Omental fat pad (tissue), 4 donors: ENCODE data around the gene DLG1. TPM values are rescaled to one million over a fixed set of nuclear protein-coding genes. Genes with fewer than 3 reads are reported as not detected.
"Not testable (repeated sequence)": the region's sequence is repeated elsewhere in the genome, so short reads cannot be mapped to it uniquely, and the experiment has no call there.

Source experiments
- ATAC-seq: fragments of 150-250 bp; one replicate; pipeline ENCODE4 v1.9.1; 2016; ENCODE audit warnings: mild to moderate bottlenecking, moderate library complexity; ENCODE audit not compliant: low FRiP score
- DNase-seq: peaks from one replicate; pipeline ENCODE4 v3.0.0-alpha.2; 2019; ENCODE audit warnings: low spot score
- CTCF ChIP-seq, 3 donors: fragments of 450-650 bp; IDR thresholded peaks; one replicate each; pipeline ENCODE4 v1.5.1; 2016 to 2017; ENCODE audit warnings: antibody characterized with exemption in 3 of 3, mild to moderate bottlenecking in 3 of 3, moderate library complexity in 2 of 3
- total RNA-seq, 4 donors: library from RNA; depleted of rRNA; stranded (reverse); fragments of >200 nt; gene quantifications; one replicate each; pipeline ENCODE4 v1.1.0, GENCODE V29; 2016

DLG1 gene
- total RNA-seq, 4 donors from 2014 or later, result 47.1 to 65.4 (median 60.2) TPM

- ATAC-seq (no peak), DNase-seq (no peak)
- no peak for TF ChIP-seq CTCF (IDR thresholded peaks at IDR 0.05)
These were observed 215.5 kb downstream of the DLG1 start for GRCh38 chr3:197082871-197083270.

GRCh38 chr3:197080344-197080743, 218.1 kb downstream of the DLG1 start:
- no peak for TF ChIP-seq CTCF (IDR thresholded peaks at IDR 0.05)
- no peak for ATAC-seq

GRCh38 chr3:197076415-197076814, 222.0 kb downstream of the DLG1 start:
- no peak for ATAC-seq
- TF ChIP-seq CTCF (IDR thresholded peaks at IDR 0.05), result no peak
- DNase-seq, result no peak

More at GRCh38 chr3:197080344-197080743, 218.1 kb downstream of the DLG1 start:
- no peak for DNase-seq

GRCh38 chr3:197068077-197068476, 230.3 kb downstream of the DLG1 start:
- TF ChIP-seq CTCF (IDR thresholded peaks at IDR 0.05), result no peak

GRCh38 chr3:197064771-197065170, 233.6 kb downstream of the DLG1 start:
- DNase-seq (no peak), ATAC-seq (no peak)
- no peak for TF ChIP-seq CTCF (IDR thresholded peaks at IDR 0.05)

More at GRCh38 chr3:197068077-197068476, 230.3 kb downstream of the DLG1 start:
- DNase-seq (no peak), ATAC-seq (no peak)

- TF ChIP-seq CTCF (IDR thresholded peaks at IDR 0.05), result no peak
- DNase-seq, result no peak
- ATAC-seq, result no peak
These were observed 236.0 kb downstream of the DLG1 start for GRCh38 chr3:197062446-197062845.

GRCh38 chr3:197051637-197052036, 246.8 kb downstream of the DLG1 start:
- ATAC-seq, DNase-seq: not testable (repeated sequence)

GRCh38 chr3:197050511-197050910, 247.9 kb downstream of the DLG1 start:
- no peak for ATAC-seq
- TF ChIP-seq CTCF (IDR thresholded peaks at IDR 0.05), result no peak
- no peak for DNase-seq
